HS-5 (cell line): ENCODE data around the gene GALNT18.

ENCODE experiments used
- DNase-seq: peaks from one replicate; pipeline ENCODE4 v3.0.0-alpha.2; 2012; ENCODE audit warnings: low read depth

Gene GALNT18

GRCh38 chr11:11237070-11237832 is 384.6 kb downstream of the GALNT18 start:
- no peak for DNase-seq

- no peak for DNase-seq
Observed at GRCh38 chr11:11236498-11237059, 385.2 kb downstream of the GALNT18 start.

- DNase-seq = no peak
Observed at GRCh38 chr11:11231763-11232162, 390.0 kb downstream of the GALNT18 start.

- no peak for DNase-seq
Observed at GRCh38 chr11:11230802-11231562, 390.8 kb downstream of the GALNT18 start.

GRCh38 chr11:11230087-11230486 is 391.7 kb downstream of the GALNT18 start:
- DNase-seq = no peak

- peak; percentile 18 for DNase-seq
Observed at GRCh38 chr11:11229647-11230046, 392.2 kb downstream of the GALNT18 start.

GRCh38 chr11:11227296-11228085 is 394.3 kb downstream of the GALNT18 start:
- DNase-seq = no peak
